GM20431 (cell line): ENCODE results near the gene C14orf132.

ENCODE experiments used
- in situ Hi-C: fragments of 300-500 bp; cut with MseI, MboI; formaldehyde crosslinking; loops from one replicate; pipeline ENCODE4 v1.15.0; 2020; ENCODE audit warnings: low sequenced_read_pairs; ENCODE audit not compliant: unreplicated experiment

Gene C14orf132

DNA sequence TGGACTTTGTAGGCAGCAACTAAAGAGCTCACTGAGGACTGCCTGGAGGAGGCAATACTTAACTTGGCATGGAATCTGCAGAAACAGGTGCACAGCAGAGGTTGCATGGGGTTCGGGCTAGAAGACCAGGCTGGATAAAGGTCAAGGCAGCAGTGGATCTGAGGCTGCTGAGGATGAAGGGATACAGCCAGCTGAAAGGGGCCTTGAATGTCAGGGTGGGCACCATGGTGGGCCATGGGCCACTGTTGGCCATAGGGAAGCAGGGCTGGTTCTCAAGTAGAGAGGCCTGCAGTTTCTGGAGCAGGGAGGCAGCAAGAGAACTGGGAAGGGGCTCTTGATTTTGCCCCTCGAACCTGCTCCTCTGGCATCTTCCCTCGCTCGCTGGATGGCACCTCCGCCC is 55.5 kb downstream of the C14orf132 start:
- in situ Hi-C loops: loop anchor here (25.0 kb wide), 1 partner anchor 318 kb away; no protein-coding TSS in a partner anchor

DNA sequence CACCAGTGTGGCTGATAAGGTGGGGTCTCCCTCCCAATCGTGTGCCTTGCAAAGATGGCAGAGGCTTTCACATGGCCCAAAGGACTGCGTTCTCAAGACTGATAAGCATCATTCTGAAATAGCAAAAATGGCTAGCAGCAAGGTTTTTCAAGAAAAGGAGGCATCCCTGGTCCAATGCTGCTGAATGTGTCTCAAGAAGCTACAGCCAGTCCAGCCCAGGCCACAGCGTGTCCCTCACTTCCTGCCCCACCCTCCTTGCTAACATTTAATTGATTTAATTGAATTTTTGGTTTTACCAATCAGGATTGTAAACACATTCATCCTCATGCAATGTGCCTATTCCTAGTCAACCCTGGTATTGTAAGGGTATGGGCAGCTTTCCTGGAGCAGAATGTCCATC is 55.9 kb downstream of the C14orf132 start:
- in situ Hi-C loops: loop anchor here (25.0 kb wide), 1 partner anchor 317 kb away; no protein-coding TSS in a partner anchor

DNA sequence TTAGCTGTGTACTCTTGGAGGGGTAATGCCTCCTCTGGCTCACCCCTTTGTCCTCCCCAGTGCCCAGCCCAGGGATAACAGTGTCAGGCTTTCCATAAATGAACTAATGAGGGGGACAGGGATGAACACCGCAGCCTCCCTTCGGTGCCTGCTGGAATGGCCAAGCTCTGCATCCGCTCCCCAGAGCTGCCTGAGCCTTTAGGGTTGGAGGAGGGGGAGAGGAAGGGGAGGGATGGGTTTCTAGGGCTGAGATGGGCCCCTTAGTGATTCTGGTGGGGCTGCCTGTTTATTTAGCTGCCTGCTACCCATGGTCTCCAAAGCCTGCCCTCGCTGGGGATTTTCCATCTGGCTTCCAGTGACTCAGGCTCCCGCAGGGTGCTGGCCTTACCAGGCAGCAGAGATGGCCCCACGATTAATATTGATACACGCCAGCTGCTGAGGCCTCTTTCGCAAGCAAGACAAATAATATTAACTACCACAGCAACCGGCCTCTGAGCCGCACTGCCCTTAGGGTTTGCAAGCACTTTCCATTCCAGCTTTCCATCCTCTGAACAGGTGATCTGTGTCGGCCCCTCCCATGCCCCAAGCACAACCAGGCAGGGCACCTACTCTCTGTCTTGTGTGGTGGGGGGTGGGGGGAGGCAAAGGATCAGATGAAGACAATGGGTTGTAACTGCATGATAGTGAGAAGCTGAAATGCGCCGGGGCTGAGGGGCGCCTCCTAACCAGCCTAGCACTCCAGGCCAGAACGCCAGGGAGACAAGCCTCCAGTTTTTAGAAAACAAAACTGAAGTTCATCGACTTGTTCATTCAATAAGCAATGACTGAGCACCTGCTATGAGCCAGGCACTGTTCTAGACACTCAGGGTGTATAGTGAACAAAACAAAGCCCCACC is 56.7 kb downstream of the C14orf132 start:
- in situ Hi-C loops: loop anchor here (25.0 kb wide), 1 partner anchor 316 kb away; no protein-coding TSS in a partner anchor

GRCh38 chr14:96096639-96097610 is 57.8 kb downstream of the C14orf132 start:
- in situ Hi-C loops: loop anchor here (25.0 kb wide), 1 partner anchor 315 kb away; no protein-coding TSS in a partner anchor

DNA sequence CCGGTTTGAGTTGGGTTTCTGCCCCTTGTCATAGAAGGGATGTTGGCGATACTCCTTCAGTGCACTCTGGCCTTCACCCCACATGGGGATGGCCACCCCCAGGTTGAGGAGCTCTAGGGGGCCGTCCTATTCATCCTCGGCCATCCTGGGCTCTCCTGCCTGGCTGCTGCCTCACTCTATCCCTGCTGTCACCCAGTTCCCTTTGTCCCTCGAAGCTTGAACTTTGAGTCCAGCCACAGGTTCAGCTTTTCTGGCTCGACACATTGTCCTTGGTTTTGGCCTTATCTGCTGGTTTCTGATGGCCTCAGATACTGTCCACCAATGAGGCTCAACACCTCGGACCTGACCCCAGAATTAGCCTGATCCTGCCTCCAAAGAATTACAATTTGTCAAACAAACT is 58.6 kb downstream of the C14orf132 start:
- in situ Hi-C loops: loop anchor here (25.0 kb wide), 1 partner anchor 315 kb away; no protein-coding TSS in a partner anchor

GRCh38 chr14:96098309-96098998 is 59.3 kb downstream of the C14orf132 start:
- in situ Hi-C loops: loop anchor here (25.0 kb wide), 1 partner anchor 314 kb away; no protein-coding TSS in a partner anchor

- in situ Hi-C loops: loop anchor here (25.0 kb wide), 1 partner anchor 313 kb away; no protein-coding TSS in a partner anchor
These were observed 59.8 kb downstream of the C14orf132 start for GRCh38 chr14:96098999-96099335.

DNA sequence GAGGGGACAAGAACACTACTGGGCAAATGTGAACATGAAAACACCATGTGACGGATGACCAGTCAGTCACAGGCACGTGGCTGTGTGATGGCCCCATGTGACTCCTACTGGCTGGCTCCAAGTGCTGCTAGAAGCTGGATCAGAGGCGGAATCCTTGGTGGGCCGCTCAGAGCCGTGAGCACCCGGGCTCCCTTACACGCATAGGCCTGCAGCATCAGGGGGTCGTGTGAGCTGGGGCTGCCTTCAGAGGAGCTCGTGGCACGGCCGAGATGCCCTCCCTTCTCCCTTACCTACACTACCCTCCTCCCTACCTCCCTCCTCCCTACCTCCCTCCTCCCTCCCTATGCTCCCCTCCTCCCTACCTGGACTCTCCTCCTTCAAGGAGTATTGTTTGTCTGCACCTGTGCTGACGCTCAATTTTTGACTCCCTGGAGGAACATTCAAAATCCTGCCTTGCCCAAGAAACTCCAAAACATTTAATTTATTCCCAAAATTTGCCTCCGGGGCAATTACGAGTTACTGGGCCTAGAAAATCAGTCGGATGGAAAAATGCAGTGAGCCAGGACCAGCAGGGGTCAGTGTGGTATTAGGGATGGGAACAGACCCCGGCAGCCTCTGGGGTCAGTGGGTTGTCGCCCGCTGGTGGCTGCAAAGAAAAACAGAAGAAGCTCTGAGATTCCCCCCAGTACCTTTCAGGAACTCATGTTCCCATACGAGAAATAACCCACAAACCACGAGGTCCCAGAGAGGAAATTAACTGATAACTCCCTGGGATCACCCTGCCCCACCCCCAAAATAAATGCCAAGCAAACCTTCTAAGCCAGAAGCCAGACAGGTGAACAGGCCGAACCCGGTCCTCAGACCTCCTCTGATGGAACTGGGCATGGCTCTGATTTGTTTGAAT is 61.3 kb downstream of the C14orf132 start:
- in situ Hi-C loops: loop anchor here (10.0 kb wide), 1 partner anchor 164 kb away; no protein-coding TSS in a partner anchor

- in situ Hi-C loops: loop anchor here (10.0 kb wide), 1 partner anchor 163 kb away; no protein-coding TSS in a partner anchor
These were observed 63.1 kb downstream of the C14orf132 start for GRCh38 chr14:96102081-96102856.

DNA sequence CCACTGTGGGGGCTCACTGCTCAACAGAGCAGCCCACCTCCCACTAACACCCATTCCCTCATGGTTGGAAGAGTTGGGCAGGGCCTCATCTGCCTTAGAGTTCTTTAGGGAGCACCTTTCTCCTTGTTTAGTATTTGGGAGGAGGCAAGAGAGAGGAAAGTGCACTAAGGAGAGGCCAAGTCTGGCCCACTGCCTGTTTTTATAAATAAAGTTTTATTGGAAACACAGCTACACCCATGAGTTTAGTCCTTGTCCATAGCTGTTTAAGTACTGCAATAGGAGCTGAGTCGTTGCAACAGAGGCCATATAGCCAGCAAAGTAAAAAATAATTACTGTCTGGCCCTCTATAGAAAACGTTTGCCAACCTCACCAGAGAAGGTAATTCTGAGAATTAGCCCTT is 63.9 kb downstream of the C14orf132 start:
- in situ Hi-C loops: loop anchor here (10.0 kb wide), 1 partner anchor 162 kb away; no protein-coding TSS in a partner anchor

- in situ Hi-C loops: loop anchor here (10.0 kb wide), 1 partner anchor 161 kb away; no protein-coding TSS in a partner anchor
These were observed 64.6 kb downstream of the C14orf132 start for GRCh38 chr14:96103560-96104460.

GRCh38 chr14:96104469-96105057 is 65.4 kb downstream of the C14orf132 start:
- in situ Hi-C loops: loop anchor here (10.0 kb wide), 1 partner anchor 160 kb away; no protein-coding TSS in a partner anchor

- in situ Hi-C loops: loop anchor here (10.0 kb wide), 1 partner anchor 159 kb away; no protein-coding TSS in a partner anchor
These were observed 66.1 kb downstream of the C14orf132 start for GRCh38 chr14:96105089-96105925.

GRCh38 chr14:96105926-96106441 is 66.8 kb downstream of the C14orf132 start:
- in situ Hi-C loops: loop anchor here (10.0 kb wide), 1 partner anchor 159 kb away; no protein-coding TSS in a partner anchor

DNA sequence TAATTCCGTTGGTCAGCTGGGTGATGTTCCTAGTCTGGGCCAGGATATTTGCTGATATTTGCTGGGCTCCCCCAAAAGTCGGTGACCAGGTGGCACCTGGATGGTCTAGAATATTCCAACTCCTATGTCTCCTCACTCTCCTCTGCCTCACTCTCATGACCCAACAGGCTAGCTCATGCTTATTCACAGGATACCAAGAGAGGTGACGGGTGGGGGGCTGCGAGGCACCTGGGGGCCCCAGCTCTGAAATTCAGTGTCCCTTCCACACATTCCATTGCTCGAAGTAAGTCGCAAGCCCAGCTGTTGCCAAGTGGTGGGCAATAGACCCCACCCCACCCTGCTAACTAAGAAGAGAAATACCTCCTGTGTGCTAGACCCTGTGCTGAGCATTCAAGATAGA is 67.7 kb downstream of the C14orf132 start:
- in situ Hi-C loops: loop anchor here (10.0 kb wide), 1 partner anchor 158 kb away; no protein-coding TSS in a partner anchor
